BLaER1 (cell line): ENCODE measurements around the gene PARD3.

Experiments used
- H3K27ac ChIP-seq: shearing (Covaris generic); formaldehyde crosslinking; 2 replicates; pipeline ENCODE4 v1.8.1; 2022
- H3K27me3 ChIP-seq: shearing (Covaris generic); formaldehyde crosslinking; 2 replicates; pipeline ENCODE4 v1.8.1; 2022
- H3K36me3 ChIP-seq: shearing (Covaris generic); formaldehyde crosslinking; 2 replicates; pipeline ENCODE4 v1.8.1; 2022
- H3K4me1 ChIP-seq: shearing (Covaris generic); formaldehyde crosslinking; 2 replicates; pipeline ENCODE4 v1.8.1; 2022
- H3K4me2 ChIP-seq: shearing (Covaris generic); formaldehyde crosslinking; 2 replicates; pipeline ENCODE4 v1.8.1; 2022
- H3K4me3 ChIP-seq: shearing (Covaris generic); formaldehyde crosslinking; 2 replicates; pipeline ENCODE4 v1.8.1; 2022
- H3K9ac ChIP-seq: shearing (Covaris generic); formaldehyde crosslinking; 2 replicates; pipeline ENCODE4 v1.8.1; 2022
- H3K9me3 ChIP-seq: shearing (Covaris generic); formaldehyde crosslinking; 2 replicates; pipeline ENCODE4 v1.8.1; 2022
- H4K20me1 ChIP-seq: shearing (Covaris generic); formaldehyde crosslinking; 2 replicates; pipeline ENCODE4 v1.8.1; 2022
- Cebpa-rat ChIP-seq: shearing (Covaris generic); IDR thresholded peaks from 2 replicates; pipeline ENCODE4 v1.8.1; 2022

The PARD3 gene

DNA sequence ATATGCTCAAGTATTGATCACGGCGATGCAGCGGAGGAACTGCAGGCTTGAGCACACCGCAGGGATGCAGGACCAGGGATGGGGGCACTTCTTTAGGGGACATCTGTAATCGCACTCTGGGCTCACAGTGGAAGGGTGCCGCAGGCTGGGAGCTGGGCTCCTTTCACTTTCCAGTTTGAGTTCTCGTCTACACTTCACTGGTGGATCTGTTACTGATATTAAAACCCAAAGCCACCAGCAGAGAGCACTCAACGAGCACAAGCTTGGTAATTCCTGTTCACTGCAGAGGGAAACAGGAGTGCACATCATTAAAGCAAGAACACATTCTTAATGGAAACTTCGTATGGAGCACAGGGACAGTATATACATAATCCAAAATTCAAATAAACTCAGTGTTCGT is 91.3 kb downstream of the PARD3 start:
- Histone ChIP-seq H3K4me1 (peaks cover 78% of the 10 kb centered on the region), H3K27me3 (no peaks in the 10 kb centered on the region), H3K9me3 (no peaks in the 10 kb centered on the region), H3K36me3 (no peaks in the 10 kb centered on the region), H3K27ac (no peak overlapping the region), H4K20me1 (peaks cover 100% of the 10 kb centered on the region), H3K4me2 (peak overlapping the region; percentile 95), H3K9ac (no peak overlapping the region), H3K4me3 (no peak overlapping the region)
- TF ChIP-seq Cebpa-rat: no peak

DNA sequence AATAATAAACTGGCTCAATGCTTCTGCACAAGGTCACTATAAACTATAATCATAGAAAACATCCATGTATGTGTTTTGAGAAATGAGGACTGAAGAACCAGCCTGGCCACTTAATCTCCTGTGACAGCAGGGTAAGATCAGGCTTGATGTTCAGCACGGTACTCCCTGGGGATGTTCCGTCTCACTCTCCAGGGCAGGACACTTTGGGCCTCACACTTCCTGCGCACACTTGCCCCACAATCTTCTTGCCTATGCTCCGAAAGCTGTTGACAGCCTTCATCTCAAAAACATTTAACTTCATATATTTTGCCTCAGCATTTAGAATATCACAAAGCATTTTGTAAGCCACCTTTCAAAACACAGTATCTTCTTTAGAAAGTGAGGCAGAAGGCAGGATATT is 92.7 kb downstream of the PARD3 start:
- TF ChIP-seq Cebpa-rat: no peak
- Histone ChIP-seq H3K9me3 (no peaks in the 10 kb centered on the region), H3K9ac (no peak overlapping the region), H3K27me3 (no peaks in the 10 kb centered on the region), H3K4me1 (peaks cover 91% of the 10 kb centered on the region), H3K36me3 (no peaks in the 10 kb centered on the region), H3K27ac (no peak overlapping the region), H3K4me2 (peak overlapping the region; percentile 95), H4K20me1 (peaks cover 100% of the 10 kb centered on the region), H3K4me3 (no peak overlapping the region)

DNA sequence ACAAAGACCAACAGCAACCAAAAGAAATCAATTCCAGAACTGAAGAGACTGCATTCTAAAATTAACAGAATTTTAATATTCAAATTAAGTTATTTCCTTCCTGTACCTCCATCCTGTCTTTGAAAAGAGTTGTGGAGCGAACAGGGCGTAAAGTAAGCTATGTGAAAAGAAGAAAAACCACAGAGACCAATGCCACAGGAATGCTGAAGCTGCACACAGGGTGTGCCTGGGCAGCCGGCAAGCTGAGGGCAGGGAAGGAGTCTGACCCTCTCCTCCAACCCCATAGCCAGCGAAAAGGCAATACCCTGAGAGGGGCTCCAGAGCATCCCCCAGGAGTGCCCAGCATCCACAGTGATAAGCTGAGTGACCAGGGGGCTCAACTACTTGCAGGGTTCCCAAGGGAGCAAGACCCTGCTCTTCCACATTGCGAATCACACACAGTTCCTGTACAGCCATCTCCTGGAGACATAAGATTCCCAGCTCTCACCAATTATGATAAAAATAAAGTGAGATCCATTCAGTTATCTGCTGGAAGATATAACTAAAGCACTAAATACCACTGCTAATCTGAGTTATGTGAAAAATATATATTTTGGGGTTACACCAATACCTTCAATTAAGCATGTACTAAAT is 93.8 kb downstream of the PARD3 start:
- Histone ChIP-seq H4K20me1 (peaks cover 100% of the 10 kb centered on the region), H3K36me3 (no peaks in the 10 kb centered on the region), H3K9ac (no peak overlapping the region), H3K27ac (peak overlapping the region; percentile 43), H3K4me3 (peak overlapping the region; percentile 54), H3K9me3 (no peaks in the 10 kb centered on the region), H3K4me1 (peaks cover 95% of the 10 kb centered on the region), H3K4me2 (peak overlapping the region; percentile 95), H3K27me3 (no peaks in the 10 kb centered on the region)
- no peak for TF ChIP-seq Cebpa-rat

DNA sequence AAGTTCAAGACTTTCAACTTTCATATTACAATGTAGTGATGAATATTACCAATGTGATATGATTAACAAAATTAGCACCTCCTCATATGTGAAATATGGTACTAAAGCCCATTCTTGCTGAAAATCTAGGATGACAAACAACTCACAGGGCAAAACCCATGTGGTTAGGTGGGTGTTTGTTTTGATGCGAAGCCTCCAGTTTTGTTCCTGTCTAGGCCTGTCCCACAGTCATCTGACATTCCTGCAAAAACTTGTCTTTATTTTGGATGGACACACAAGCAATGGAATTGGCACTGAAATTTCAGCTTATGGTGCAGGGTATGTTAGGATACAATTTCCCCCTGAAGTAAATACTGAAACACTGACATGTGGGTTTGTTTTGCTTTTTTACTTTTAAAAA is 95.3 kb downstream of the PARD3 start:
- peaks cover 100% of the 10 kb centered on the region for H4K20me1 ChIP-seq
- H3K4me2 ChIP-seq: peak overlapping the region; percentile 95

DNA sequence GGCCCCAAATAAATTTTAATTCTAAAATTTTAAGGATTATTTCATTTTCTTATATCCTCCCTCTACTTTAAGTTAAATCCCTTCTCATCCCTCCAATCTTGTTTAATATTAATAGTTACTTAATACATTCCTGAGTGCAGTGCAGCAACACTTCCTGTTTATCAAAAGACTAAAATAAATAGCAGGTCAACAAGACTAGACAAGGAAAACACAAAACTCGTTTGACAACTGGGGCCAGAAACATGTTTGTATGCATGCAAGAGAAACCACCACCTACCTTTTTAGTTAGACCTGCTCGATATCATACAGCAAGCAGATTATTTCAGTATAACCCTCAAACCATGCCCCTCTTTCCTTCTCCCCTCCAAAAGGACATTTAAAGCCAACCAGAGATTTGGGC is 95.8 kb downstream of the PARD3 start:
- Histone ChIP-seq H3K9ac (no peak overlapping the region), H4K20me1 (peaks cover 100% of the 10 kb centered on the region), H3K4me2 (peak overlapping the region; percentile 95), H3K27me3 (no peaks in the 10 kb centered on the region), H3K36me3 (0 out of 2 replicates have a peak, but pooled peaks cover 7% of the 10 kb centered on the region), H3K4me3 (no peak overlapping the region), H3K27ac (no peak overlapping the region), H3K4me1 (peaks cover 84% of the 10 kb centered on the region), H3K9me3 (no peaks in the 10 kb centered on the region)
- no peak for TF ChIP-seq Cebpa-rat

More for the DNA sequence above, 95.3 kb downstream of the PARD3 start:
- Histone ChIP-seq H3K9me3 (no peaks in the 10 kb centered on the region), H3K27me3 (no peaks in the 10 kb centered on the region), H3K36me3 (0 out of 2 replicates have a peak, but pooled peaks cover 7% of the 10 kb centered on the region), H3K4me3 (no peak overlapping the region), H3K27ac (no peak overlapping the region), H3K9ac (no peak overlapping the region), H3K4me1 (peaks cover 88% of the 10 kb centered on the region)
- TF ChIP-seq Cebpa-rat: no peak

DNA sequence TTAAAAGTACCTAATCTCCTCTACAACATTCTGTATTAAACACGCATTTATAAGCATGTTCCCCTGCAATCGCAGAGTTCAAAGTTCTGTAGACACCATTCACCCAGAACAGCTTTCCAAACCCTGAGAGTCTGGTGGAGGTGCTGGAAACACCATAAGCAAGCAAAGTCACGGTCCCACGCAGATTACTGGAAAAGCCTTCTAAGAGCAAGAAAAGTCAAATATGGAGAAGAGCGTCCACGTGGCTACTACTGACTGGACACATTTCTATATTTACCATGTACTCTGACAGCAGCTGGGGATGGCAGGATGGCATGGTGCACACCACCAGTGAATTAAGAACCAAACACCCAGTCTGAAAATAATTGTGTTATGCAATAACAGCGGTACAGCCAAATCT is 97.7 kb downstream of the PARD3 start:
- Histone ChIP-seq H3K27me3 (no peaks in the 10 kb centered on the region), H3K36me3 (0 out of 2 replicates have a peak, but pooled peaks cover 7% of the 10 kb centered on the region), H3K9me3 (no peaks in the 10 kb centered on the region)

DNA sequence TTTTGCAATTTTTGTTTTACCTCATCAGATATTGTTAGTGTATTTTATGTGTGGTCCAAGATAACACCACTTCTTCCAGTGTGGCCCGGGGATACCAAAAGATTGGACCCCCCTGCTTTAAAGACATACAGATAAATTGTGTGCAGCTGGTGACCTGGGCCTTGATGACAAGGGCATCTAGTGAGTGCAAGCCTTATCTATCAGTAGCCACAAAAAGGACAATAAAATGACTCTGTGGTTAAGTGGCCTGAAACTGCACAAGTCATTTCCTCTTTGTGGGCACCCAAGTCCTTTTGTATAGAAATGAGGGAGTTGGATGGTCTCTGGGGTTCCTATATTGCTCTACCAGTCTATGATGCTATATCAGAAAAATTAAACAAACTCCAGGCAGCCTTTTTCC is 98.1 kb downstream of the PARD3 start:
- Histone ChIP-seq H3K9me3 (no peaks in the 10 kb centered on the region), H3K27ac (no peak overlapping the region), H3K4me3 (no peak overlapping the region), H3K27me3 (no peaks in the 10 kb centered on the region), H3K9ac (no peak overlapping the region), H3K36me3 (0 out of 2 replicates have a peak, but pooled peaks cover 7% of the 10 kb centered on the region), H4K20me1 (peaks cover 99% of the 10 kb centered on the region), H3K4me2 (peak overlapping the region; percentile 95), H3K4me1 (peaks cover 70% of the 10 kb centered on the region)
- TF ChIP-seq Cebpa-rat: no peak

More for the DNA sequence above, 97.7 kb downstream of the PARD3 start:
- Histone ChIP-seq H3K4me3 (no peak overlapping the region), H3K9ac (no peak overlapping the region), H3K4me2 (peak overlapping the region; percentile 95), H4K20me1 (peaks cover 99% of the 10 kb centered on the region), H3K4me1 (peaks cover 75% of the 10 kb centered on the region), H3K27ac (no peak overlapping the region)
- TF ChIP-seq Cebpa-rat: no peak

DNA sequence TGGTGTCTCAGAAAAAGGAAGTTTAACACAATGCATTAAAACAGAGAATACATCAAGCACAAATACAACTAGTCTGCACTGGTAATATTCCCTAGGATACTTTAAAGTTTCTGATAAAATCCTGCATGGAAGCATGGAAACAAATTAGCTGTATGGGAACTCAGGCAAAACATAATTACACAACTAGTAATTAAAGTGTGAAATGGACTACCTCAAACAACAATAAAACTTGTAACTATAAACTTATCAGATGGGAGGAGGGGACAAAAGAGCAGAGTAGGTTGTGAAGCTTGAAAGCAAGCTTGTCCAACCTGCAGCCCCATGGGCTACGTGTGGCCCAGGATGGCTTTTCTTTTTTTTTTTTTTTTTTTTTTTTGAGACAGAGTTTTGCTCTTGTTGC is 98.9 kb downstream of the PARD3 start:
- Histone ChIP-seq H3K4me1 (peaks cover 63% of the 10 kb centered on the region), H3K9me3 (no peaks in the 10 kb centered on the region), H3K27ac (no peak overlapping the region), H3K4me3 (no peak overlapping the region), H4K20me1 (peaks cover 99% of the 10 kb centered on the region), H3K9ac (no peak overlapping the region), H3K36me3 (0 out of 2 replicates have a peak, but pooled peaks cover 7% of the 10 kb centered on the region), H3K4me2 (peak overlapping the region; percentile 95), H3K27me3 (no peaks in the 10 kb centered on the region)
- TF ChIP-seq Cebpa-rat: no peak

DNA sequence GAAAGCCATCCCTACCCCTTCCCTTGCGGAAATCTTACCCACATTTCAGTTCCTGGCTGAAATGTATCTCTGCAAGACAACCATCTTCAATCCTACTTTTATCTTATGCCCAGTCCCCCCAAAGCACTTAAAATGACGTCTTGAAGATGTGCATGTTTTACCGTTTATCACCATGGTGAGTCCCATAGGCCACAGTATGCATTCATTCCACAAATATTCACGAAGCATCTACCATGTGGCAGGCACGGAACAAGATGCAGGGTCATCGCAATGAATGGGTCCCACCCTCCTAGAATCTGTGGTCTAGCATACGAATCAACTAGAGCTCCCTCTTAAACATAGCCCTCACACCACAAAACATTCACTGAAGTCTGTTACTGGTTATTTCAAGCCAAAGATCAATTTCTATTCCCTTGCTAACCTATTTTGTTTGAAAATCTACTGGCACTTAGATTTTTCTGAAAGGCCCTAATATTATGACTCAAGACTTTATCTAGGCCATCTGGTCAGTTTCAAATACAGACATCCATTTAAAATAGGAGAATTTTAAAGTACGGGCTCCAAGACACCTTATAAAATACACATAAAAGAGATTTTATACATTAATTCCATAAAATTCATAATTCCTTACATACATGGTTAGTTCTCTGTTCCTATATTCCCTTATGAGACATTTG is 99.4 kb downstream of the PARD3 start:
- H3K27ac ChIP-seq: no peak overlapping the region
- 0 out of 2 replicates have a peak, but pooled peaks cover 7% of the 10 kb centered on the region for H3K36me3 ChIP-seq
- H3K27me3 ChIP-seq: no peaks in the 10 kb centered on the region
- no peaks in the 10 kb centered on the region for H3K9me3 ChIP-seq
- H3K4me3 ChIP-seq: no peak overlapping the region
- no peak overlapping the region for H3K9ac ChIP-seq
- no peak for TF ChIP-seq Cebpa-rat
- peaks cover 57% of the 10 kb centered on the region for H3K4me1 ChIP-seq
- peaks cover 99% of the 10 kb centered on the region for H4K20me1 ChIP-seq
- no peak overlapping the region for H3K4me2 ChIP-seq

DNA sequence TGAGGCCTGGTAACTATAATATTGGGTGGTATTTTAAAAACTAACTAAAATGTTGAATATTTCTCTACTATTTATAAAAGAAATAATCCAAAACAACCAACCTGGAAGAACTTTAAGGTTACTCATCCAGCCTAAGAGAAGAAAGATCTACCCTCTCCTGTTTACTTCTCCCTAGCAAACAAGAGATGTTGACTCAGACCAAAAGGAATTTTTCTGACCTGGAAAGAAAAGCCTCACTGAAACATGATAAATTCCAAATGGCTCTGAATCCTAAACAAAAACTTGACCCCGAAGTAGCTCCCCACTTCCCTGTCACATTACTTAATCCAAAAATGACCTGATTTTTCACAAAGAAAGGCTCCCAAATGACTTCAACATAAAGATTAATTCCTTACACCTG is 101.2 kb downstream of the PARD3 start:
- Histone ChIP-seq H3K4me1 (peaks cover 40% of the 10 kb centered on the region), H3K4me2 (0 out of 2 replicates have a peak overlapping the region, but pooled peaks have one; percentile 14), H3K27ac (no peak overlapping the region), H3K4me3 (no peak overlapping the region), H4K20me1 (peaks cover 99% of the 10 kb centered on the region), H3K9me3 (no peaks in the 10 kb centered on the region), H3K9ac (no peak overlapping the region), H3K36me3 (0 out of 2 replicates have a peak, but pooled peaks cover 7% of the 10 kb centered on the region), H3K27me3 (no peaks in the 10 kb centered on the region)
- no peak for TF ChIP-seq Cebpa-rat
